Muscle layer of colon (tissue), 2 donors: ENCODE data around the gene IL13RA2.

Experiments used
- H3K27ac ChIP-seq: one replicate; pipeline ENCODE4 v1.7.0; 2013; ENCODE audit warnings: low read depth, mild to moderate bottlenecking, low read length, moderate library complexity
- H3K27me3 ChIP-seq, 2 donors: one replicate each; pipeline ENCODE4 v1.7.0; 2013; ENCODE audit warnings: low read length in 2 of 2, mild to moderate bottlenecking in 2 of 2; ENCODE audit not compliant: insufficient read depth in 2 of 2, control insufficient read depth in 1 of 2
- H3K36me3 ChIP-seq: one replicate; pipeline ENCODE4 v1.7.0; 2013; ENCODE audit warnings: mild to moderate bottlenecking, low read length; ENCODE audit not compliant: insufficient read depth
- H3K4me1 ChIP-seq: one replicate; pipeline ENCODE4 v1.7.0; 2013; ENCODE audit warnings: mild to moderate bottlenecking, low read length; ENCODE audit not compliant: insufficient read depth
- H3K4me3 ChIP-seq, 2 donors: one replicate each; pipeline ENCODE4 v1.7.0; 2013; ENCODE audit warnings: low read length in 2 of 2, low read depth in 1 of 2, mild to moderate bottlenecking in 1 of 2, moderate library complexity in 1 of 2
- H3K9ac ChIP-seq: one replicate; pipeline ENCODE4 v1.7.0; 2013; ENCODE audit warnings: low read length
- H3K9me3 ChIP-seq: one replicate; pipeline ENCODE4 v1.7.0; 2013; ENCODE audit warnings: mild to moderate bottlenecking, low read length
- donor health status: abdominal sarcoma.
- donor health status: Adenocarcinoma of cecum.

Gene IL13RA2

GRCh38 chrX:115017455-115017854, at the start of gene IL13RA2:
TSS of gene IL13RA2 (minus strand) at chrX:115017616. CDS start at chrX:115017269, 347 bp downstream.
- H3K9me3 ChIP-seq, result no peaks in the 10 kb centered on the region
- H3K9ac ChIP-seq, result no peak within 1 kb of the TSS
- no peaks in the 10 kb centered on the region for H3K36me3 ChIP-seq
- H3K4me3 ChIP-seq, result no peak within 1 kb of the TSS
- H3K27ac ChIP-seq, result no peak within 1 kb of the TSS
- no peaks in the 10 kb centered on the region for H3K4me1 ChIP-seq
- no peaks in the 10 kb centered on the region for H3K27me3 ChIP-seq

- Histone ChIP-seq H3K9me3 (peaks cover 7% of the 10 kb centered on the region), H3K9ac (no peak overlapping the region)
Measured at GRCh38 chrX:115065304-115065703, 47.9 kb upstream of the IL13RA2 start.

GRCh38 chrX:115060013-115060412, 42.6 kb upstream of the IL13RA2 start:
- H3K27ac ChIP-seq, result no peak overlapping the region
- no peaks in the 10 kb centered on the region for H3K36me3 ChIP-seq
- H3K4me3 ChIP-seq, result no peak overlapping the region
- H3K27me3 ChIP-seq, result no peaks in the 10 kb centered on the region
- no peak overlapping the region for H3K9ac ChIP-seq
- H3K4me1 ChIP-seq, result peaks cover 7% of the 10 kb centered on the region
- H3K9me3 ChIP-seq, result peaks cover 7% of the 10 kb centered on the region

More at GRCh38 chrX:115065304-115065703, 47.9 kb upstream of the IL13RA2 start:
- Histone ChIP-seq H3K27me3 (no peaks in the 10 kb centered on the region), H3K27ac (no peak overlapping the region), H3K36me3 (no peaks in the 10 kb centered on the region), H3K4me1 (no peaks in the 10 kb centered on the region), H3K4me3 (no peak overlapping the region)

GRCh38 chrX:115058276-115058675, 40.9 kb upstream of the IL13RA2 start:
- peaks cover 7% of the 10 kb centered on the region for H3K4me1 ChIP-seq
- H3K4me3 ChIP-seq, result no peak overlapping the region
- no peak overlapping the region for H3K27ac ChIP-seq
- H3K9ac ChIP-seq, result no peak overlapping the region
- H3K36me3 ChIP-seq, result no peaks in the 10 kb centered on the region
- no peaks in the 10 kb centered on the region for H3K27me3 ChIP-seq
- peaks cover 7% of the 10 kb centered on the region for H3K9me3 ChIP-seq

- Histone ChIP-seq H3K9ac (no peak overlapping the region), H3K27me3 (no peaks in the 10 kb centered on the region), H3K27ac (no peak overlapping the region), H3K9me3 (no peaks in the 10 kb centered on the region), H3K4me3 (no peak overlapping the region), H3K36me3 (no peaks in the 10 kb centered on the region), H3K4me1 (peaks cover 7% of the 10 kb centered on the region)
Measured at GRCh38 chrX:115054876-115055275, 37.5 kb upstream of the IL13RA2 start.

GRCh38 chrX:115053223-115053622, 35.8 kb upstream of the IL13RA2 start:
- no peaks in the 10 kb centered on the region for H3K27me3 ChIP-seq
- peaks cover 2% of the 10 kb centered on the region for H3K4me1 ChIP-seq
- H3K36me3 ChIP-seq, result no peaks in the 10 kb centered on the region
- H3K4me3 ChIP-seq, result no peak overlapping the region
- no peak overlapping the region for H3K9ac ChIP-seq
- H3K27ac ChIP-seq, result no peak overlapping the region
- H3K9me3 ChIP-seq, result no peaks in the 10 kb centered on the region

- Histone ChIP-seq H3K4me3 (no peak overlapping the region), H3K36me3 (no peaks in the 10 kb centered on the region), H3K9me3 (no peaks in the 10 kb centered on the region), H3K27ac (no peak overlapping the region), H3K27me3 (no peaks in the 10 kb centered on the region), H3K9ac (no peak overlapping the region), H3K4me1 (no peaks in the 10 kb centered on the region)
Measured at GRCh38 chrX:115047715-115048114, 30.3 kb upstream of the IL13RA2 start.

- H3K4me1 ChIP-seq, result no peaks in the 10 kb centered on the region
- H3K27ac ChIP-seq, result no peak overlapping the region
- no peaks in the 10 kb centered on the region for H3K36me3 ChIP-seq
- no peaks in the 10 kb centered on the region for H3K27me3 ChIP-seq
- H3K9me3 ChIP-seq, result no peaks in the 10 kb centered on the region
- H3K9ac ChIP-seq, result no peak overlapping the region
- no peak overlapping the region for H3K4me3 ChIP-seq
Measured at GRCh38 chrX:115047181-115047580, 29.8 kb upstream of the IL13RA2 start.

GRCh38 chrX:115040417-115040816, 23.0 kb upstream of the IL13RA2 start:
- no peaks in the 10 kb centered on the region for H3K36me3 ChIP-seq
- peaks cover 0 to 7% of the 10 kb centered on the region in 2 donors for H3K27me3 ChIP-seq
- no peak overlapping the region for H3K27ac ChIP-seq
- no peaks in the 10 kb centered on the region for H3K4me1 ChIP-seq
- no peak overlapping the region for H3K4me3 ChIP-seq
- no peaks in the 10 kb centered on the region for H3K9me3 ChIP-seq
- no peak overlapping the region for H3K9ac ChIP-seq

GRCh38 chrX:115038406-115038805, 21.0 kb upstream of the IL13RA2 start:
- no peak overlapping the region for H3K27ac ChIP-seq
- H3K4me1 ChIP-seq, result no peaks in the 10 kb centered on the region
- no peaks in the 10 kb centered on the region for H3K9me3 ChIP-seq
- H3K4me3 ChIP-seq, result no peak overlapping the region
- no peaks in the 10 kb centered on the region for H3K36me3 ChIP-seq
- H3K27me3 ChIP-seq, result peaks cover 0 to 7% of the 10 kb centered on the region in 2 donors
- H3K9ac ChIP-seq, result no peak overlapping the region

GRCh38 chrX:115036029-115036428, 18.6 kb upstream of the IL13RA2 start:
- Histone ChIP-seq H3K4me3 (no peak overlapping the region), H3K9me3 (no peaks in the 10 kb centered on the region), H3K36me3 (no peaks in the 10 kb centered on the region), H3K9ac (no peak overlapping the region), H3K27me3 (peaks cover 0 to 7% of the 10 kb centered on the region in 2 donors), H3K27ac (no peak overlapping the region), H3K4me1 (no peaks in the 10 kb centered on the region)

GRCh38 chrX:115031989-115032388, 14.6 kb upstream of the IL13RA2 start:
- H3K4me1 ChIP-seq, result no peaks in the 10 kb centered on the region
- no peak overlapping the region for H3K9ac ChIP-seq
- no peak overlapping the region for H3K4me3 ChIP-seq
- no peak overlapping the region for H3K27ac ChIP-seq
- no peaks in the 10 kb centered on the region for H3K9me3 ChIP-seq
- H3K36me3 ChIP-seq, result no peaks in the 10 kb centered on the region
- H3K27me3 ChIP-seq, result no peaks in the 10 kb centered on the region
